ENCODE data around the gene CCDC138.

Gene CCDC138

GRCh38 chr2:108916122-108916795, 129.7 kb downstream of the CCDC138 start:
- Mint-ChIP-seq H3K27ac (no peak overlapping the region), H3K4me1 (no peaks in the 10 kb centered on the region), H3K36me3 (no peaks in the 10 kb centered on the region), H3K9me3 (no peaks in the 10 kb centered on the region), H3K4me3 (no peak overlapping the region)
- peak; percentile 11 for ATAC-seq
- no peak for DNase-seq (ENCODE audit: low spot score in 2 of 2)

DNA sequence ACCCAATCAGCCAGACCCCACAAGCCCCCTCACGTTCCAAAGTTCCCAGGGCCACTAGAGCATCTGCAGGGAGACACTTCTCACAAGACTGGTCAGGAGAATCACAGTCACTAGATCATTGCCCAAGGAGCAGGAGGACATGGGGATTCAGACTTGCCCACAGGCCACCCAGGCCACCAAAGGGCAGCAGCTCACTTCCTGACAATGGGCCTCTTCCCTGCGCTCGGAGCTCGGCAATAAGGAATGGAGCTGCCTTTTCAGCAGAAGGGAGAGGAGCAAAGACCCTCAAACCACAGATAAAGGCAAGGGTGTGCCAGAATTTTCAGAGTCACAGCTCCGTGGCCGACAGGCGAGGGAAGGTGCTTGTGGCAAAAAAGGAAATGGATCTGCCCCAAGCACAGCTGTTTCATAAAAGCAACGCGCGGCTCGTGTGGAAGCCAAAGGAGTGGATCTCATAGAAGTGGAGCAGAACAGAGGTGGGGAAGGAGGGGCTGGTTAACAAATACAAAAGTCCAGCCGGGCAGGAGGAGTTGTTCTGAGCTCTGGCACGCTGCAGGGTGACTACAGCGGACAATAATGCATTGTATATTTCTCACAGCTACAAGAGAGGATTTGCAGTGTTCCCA, 130.3 kb downstream of the CCDC138 start:
- Mint-ChIP-seq H3K9me3 (no peaks in the 10 kb centered on the region), H3K27ac (no peak overlapping the region), H3K36me3 (no peaks in the 10 kb centered on the region), H3K4me3 (no peak overlapping the region), H3K4me1 (no peaks in the 10 kb centered on the region)
- ATAC-seq (no peak), DNase-seq (ENCODE audit: low spot score in 2 of 2) (no peak)

DNA sequence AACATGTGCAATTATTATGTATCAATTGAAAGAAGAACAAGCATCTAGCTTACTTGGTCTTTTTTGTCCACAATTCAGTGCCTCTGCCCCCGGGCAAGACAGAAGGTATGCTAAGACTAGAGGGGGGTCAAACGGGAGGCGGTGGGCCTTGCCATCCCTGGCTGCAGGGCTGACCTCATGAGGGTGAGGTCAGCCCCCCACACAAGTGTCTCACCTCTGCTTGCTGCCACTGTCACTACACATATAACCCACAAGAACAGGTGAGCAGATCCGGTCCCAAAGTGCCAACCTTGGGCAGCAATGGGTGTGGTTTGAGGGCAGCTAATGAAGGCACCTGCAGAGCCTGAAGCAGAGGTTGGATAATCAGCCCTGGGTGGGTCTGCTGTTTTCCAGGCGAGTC, 131.0 kb downstream of the CCDC138 start:
- Mint-ChIP-seq H3K36me3 (no peaks in the 10 kb centered on the region), H3K9me3 (no peaks in the 10 kb centered on the region), H3K27ac (no peak overlapping the region), H3K4me3 (no peak overlapping the region), H3K4me1 (no peaks in the 10 kb centered on the region)
- ATAC-seq (no peak), DNase-seq (ENCODE audit: low spot score in 2 of 2) (no peak)

DNA sequence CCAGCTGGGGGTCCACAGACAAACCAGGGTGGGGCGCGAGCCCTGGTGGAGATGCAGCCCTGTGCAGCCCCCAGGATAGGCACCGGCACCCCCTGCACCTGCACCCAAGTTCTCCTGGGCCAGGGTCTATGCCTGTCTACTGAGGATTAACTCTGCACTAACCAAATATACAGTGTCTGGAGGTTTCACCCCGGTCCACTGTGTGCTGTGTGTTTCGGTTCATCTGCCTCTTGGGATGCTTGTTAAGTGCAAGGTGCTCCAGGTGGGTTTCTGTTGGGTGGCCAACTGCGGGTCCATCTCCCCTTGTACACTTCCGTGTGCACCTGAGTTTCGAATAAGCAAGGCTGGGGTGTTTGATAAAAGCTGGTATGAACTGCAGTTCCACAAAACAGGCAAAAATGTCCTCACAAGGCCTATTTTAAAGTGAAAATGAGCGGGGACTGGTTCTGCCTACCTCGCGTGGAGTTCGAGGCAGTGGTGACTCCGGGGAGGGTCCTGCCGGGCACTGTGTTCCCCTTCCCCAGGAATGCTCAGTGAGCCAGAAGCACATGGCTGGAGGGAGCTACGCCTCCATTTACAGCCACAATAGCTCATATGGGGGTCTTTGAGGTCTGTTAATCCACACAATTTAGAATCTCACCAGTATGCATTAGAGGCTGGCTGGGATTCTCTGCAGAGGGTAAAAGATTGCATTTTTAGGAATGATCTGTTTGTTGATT, 131.7 kb downstream of the CCDC138 start:
- Mint-ChIP-seq H3K4me3 (no peak overlapping the region), H3K36me3 (no peaks in the 10 kb centered on the region), H3K9me3 (no peaks in the 10 kb centered on the region), H3K27ac (no peak overlapping the region), H3K4me1 (no peaks in the 10 kb centered on the region)
- ATAC-seq (no peak), DNase-seq (ENCODE audit: low spot score in 2 of 2) (no peak)

GRCh38 chr2:108918941-108919341, 132.4 kb downstream of the CCDC138 start:
- H3K4me1 Mint-ChIP-seq: no peaks in the 10 kb centered on the region
- ATAC-seq (no peak), DNase-seq (ENCODE audit: low spot score in 2 of 2) (no peak)
- no peaks in the 10 kb centered on the region for H3K36me3 Mint-ChIP-seq
- no peaks in the 10 kb centered on the region for H3K9me3 Mint-ChIP-seq
- no peak overlapping the region for H3K27ac Mint-ChIP-seq
- H3K4me3 Mint-ChIP-seq: no peak overlapping the region

DNA sequence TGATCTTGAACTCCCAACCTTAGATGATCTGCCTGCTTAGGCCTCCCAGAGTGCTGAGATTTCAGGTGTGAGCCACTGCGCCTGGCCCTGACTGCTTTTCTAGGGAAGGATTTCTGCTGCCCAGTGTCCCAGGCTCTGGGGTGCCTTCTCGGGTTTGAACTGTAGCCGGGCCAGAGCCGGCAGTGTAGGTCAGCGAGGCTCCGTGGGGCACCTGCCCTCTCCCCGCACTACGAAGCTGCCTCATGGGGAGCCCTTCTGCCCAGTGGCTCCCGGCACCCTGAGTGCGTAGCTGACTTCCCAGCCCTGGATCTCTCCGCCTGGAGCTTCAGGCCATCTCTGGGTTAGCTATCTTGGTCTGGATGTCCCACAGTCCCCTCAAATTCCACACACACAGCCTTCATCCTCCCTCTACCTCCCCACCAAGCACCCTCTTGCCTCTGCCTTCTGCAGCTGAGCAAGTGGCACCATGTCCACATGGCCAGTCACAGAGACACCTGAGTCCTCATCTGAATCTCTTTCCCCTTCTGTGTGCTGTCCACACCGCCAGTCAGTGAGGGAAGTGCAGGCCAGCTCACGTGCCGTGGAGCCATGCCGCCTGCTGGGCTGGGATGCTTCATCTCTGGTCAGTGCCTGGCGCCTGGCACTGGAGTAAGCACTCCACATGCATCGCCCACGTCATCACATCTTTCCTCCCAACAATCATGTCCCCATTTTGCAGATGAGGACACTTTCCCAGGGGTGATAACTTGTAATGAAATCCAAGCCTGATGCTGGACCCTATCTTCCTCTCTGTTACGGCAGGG, 133.2 kb downstream of the CCDC138 start:
- Mint-ChIP-seq H3K9me3 (no peaks in the 10 kb centered on the region), H3K36me3 (no peaks in the 10 kb centered on the region), H3K4me3 (no peak overlapping the region), H3K4me1 (no peaks in the 10 kb centered on the region), H3K27ac (no peak overlapping the region)
- no peak for DNase-seq (ENCODE audit: low spot score in 2 of 2)
- ATAC-seq: no peak

GRCh38 chr2:108920686-108921085, 134.1 kb downstream of the CCDC138 start:
- Mint-ChIP-seq H3K4me1 (no peaks in the 10 kb centered on the region), H3K4me3 (no peak overlapping the region), H3K9me3 (no peaks in the 10 kb centered on the region), H3K27ac (no peak overlapping the region), H3K36me3 (no peaks in the 10 kb centered on the region)
- DNase-seq (ENCODE audit: low spot score in 2 of 2) (no peak), ATAC-seq (no peak)

DNA sequence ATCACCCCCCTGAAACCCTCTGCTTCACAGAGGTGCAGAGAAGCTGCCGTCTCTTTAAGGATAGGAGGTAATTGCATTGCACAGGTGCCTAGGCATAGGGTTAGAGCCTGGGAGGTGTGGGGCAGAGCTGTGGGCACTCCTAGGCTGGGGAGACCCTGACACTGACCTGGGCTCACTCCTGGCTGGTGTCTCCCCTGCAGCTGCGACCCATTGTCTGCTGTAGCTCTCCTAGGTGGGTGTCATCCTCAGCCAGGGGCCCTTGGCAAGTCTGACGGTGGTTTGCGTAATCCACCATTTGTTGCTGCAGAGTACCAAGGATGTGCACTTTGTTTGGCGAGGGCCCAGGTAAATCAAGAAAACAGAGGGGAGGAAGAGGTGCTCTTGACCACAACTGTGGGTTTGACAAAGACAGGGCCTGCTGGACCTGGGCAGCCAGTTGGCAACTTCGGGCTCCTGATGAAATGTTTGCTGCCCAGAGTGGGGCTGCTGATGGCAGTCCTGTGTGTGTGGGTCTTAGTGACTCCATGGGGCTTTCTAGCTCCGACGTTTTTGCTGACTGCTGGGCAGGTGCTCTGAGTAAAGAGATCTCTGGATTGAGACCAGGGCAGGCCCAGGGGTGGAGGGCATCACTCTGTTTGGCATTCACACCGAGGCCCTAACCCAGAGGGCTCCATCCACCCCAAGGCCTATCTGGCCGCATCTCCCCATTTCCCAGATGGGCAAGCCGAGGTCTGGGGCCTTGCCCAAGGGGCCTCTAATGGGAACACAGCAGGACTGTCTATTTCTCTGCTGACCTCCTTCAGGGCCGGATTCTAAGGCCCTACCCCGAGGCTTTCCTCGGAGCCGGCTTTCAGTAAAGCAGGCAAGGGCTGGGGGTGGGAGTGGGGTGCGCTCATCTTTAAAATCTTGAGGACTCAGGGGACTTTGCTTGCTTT, 134.8 kb downstream of the CCDC138 start:
- Mint-ChIP-seq H3K4me3 (no peak overlapping the region), H3K4me1 (no peaks in the 10 kb centered on the region), H3K27ac (no peak overlapping the region), H3K36me3 (no peaks in the 10 kb centered on the region), H3K9me3 (no peaks in the 10 kb centered on the region)
- DNase-seq (ENCODE audit: low spot score in 2 of 2): no peak
- ATAC-seq: no peak

GRCh38 chr2:108922141-108922915, 135.8 kb downstream of the CCDC138 start:
- Mint-ChIP-seq H3K36me3 (no peaks in the 10 kb centered on the region), H3K27ac (no peak overlapping the region), H3K9me3 (no peaks in the 10 kb centered on the region), H3K4me1 (no peaks in the 10 kb centered on the region), H3K4me3 (no peak overlapping the region)
- DNase-seq (ENCODE audit: low spot score in 2 of 2) (no peak), ATAC-seq (no peak)

GRCh38 chr2:108923019-108923700, 136.6 kb downstream of the CCDC138 start:
- ATAC-seq: no peak
- no peaks in the 10 kb centered on the region for H3K9me3 Mint-ChIP-seq
- no peaks in the 10 kb centered on the region for H3K36me3 Mint-ChIP-seq
- no peak overlapping the region for H3K4me3 Mint-ChIP-seq
- no peaks in the 10 kb centered on the region for H3K4me1 Mint-ChIP-seq
- H3K27ac Mint-ChIP-seq: no peak overlapping the region
- DNase-seq (ENCODE audit: low spot score in 2 of 2): no peak

GRCh38 chr2:108923736-108924579, 137.4 kb downstream of the CCDC138 start:
- H3K4me1 Mint-ChIP-seq: no peaks in the 10 kb centered on the region
- H3K9me3 Mint-ChIP-seq: no peaks in the 10 kb centered on the region
- no peak overlapping the region for H3K27ac Mint-ChIP-seq
- no peaks in the 10 kb centered on the region for H3K36me3 Mint-ChIP-seq
- no peak overlapping the region for H3K4me3 Mint-ChIP-seq
- no peak for ATAC-seq
- DNase-seq (ENCODE audit: low spot score in 2 of 2): no peak

DNA sequence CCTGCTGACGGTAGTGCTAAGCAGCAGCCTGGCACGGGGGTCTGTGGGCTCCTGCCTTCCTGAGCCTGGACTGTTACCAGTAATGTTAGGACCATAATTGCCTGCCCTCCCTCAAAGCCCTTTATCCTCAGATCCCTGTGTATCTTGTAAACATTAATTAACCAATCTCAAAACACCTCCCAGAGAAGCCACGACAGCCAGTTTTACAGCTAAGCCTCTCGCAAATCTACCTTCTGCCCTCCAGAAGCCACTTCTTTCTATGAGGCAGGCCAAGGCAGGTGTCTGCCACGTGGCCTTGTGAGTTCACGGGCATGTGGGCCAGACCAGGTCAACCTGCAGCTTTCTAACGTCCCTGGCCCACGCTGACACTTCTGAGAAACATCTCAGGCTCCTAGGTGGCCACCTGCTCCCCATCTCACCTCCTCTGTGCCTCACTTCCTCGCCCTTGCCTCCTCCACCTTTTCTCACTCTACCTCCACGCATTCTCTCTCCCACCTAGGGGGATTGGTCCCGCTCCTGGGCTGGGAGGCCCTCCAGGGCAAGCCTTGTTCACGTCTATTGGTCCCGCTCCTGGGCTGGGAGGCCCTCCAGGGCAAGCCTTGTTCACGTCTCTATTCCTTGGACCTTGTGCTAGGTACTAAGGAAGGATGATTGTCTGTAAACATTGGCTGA, 138.1 kb downstream of the CCDC138 start:
- Mint-ChIP-seq H3K27ac (no peak overlapping the region), H3K9me3 (no peaks in the 10 kb centered on the region)
- no peak for ATAC-seq

More for the DNA sequence above, 138.1 kb downstream of the CCDC138 start:
- H3K4me1 Mint-ChIP-seq: no peaks in the 10 kb centered on the region
- H3K4me3 Mint-ChIP-seq: no peak overlapping the region
- DNase-seq (ENCODE audit: low spot score in 2 of 2): no peak
- H3K36me3 Mint-ChIP-seq: no peaks in the 10 kb centered on the region
